ENCODE data around the gene PIM3.

DNA sequence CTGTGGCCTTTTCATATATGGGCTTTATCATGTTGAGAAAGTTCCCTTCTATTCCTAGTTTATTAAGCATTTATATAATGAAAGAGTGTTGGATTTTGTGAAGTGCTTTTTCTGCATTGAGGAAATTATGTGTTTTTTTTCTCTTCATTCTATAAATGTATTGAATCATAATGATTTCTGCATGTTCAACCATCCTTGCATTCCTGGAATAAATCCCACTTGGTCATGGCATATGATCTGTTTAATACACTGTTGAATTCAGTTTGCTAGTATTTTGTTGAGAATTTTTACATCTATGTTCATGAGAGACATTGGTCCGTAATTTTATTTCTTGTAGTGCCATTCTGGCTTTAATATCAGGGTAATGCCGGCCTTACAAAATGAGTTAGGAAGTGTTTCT lies 25.8 kb downstream of the PIM3 start:
- TF ChIP-seq, protein P1, sequence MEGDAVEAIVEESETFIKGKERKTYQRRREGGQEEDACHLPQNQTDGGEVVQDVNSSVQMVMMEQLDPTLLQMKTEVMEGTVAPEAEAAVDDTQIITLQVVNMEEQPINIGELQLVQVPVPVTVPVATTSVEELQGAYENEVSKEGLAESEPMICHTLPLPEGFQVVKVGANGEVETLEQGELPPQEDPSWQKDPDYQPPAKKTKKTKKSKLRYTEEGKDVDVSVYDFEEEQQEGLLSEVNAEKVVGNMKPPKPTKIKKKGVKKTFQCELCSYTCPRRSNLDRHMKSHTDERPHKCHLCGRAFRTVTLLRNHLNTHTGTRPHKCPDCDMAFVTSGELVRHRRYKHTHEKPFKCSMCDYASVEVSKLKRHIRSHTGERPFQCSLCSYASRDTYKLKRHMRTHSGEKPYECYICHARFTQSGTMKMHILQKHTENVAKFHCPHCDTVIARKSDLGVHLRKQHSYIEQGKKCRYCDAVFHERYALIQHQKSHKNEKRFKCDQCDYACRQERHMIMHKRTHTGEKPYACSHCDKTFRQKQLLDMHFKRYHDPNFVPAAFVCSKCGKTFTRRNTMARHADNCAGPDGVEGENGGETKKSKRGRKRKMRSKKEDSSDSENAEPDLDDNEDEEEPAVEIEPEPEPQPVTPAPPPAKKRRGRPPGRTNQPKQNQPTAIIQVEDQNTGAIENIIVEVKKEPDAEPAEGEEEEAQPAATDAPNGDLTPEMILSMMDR (IDR thresholded peaks at IDR 0.05; ENCODE audit: low read length), result no peak
- no peak for TF ChIP-seq EZH2phosphoT487 (IDR thresholded peaks at IDR 0.05; ENCODE audit: low read length)

All from MM.1S (cell line).